Measurements from ENCODE around the gene ARL9. TPM values are rescaled to one million over a fixed set of nuclear protein-coding genes. Genes with fewer than 3 reads are reported as not detected.

ARL9 gene
- total and polyA plus RNA-seq, 9 of the 15 experiments (the other 6 are each of a cell fraction or from before 2014, with no cell fraction given) = 0.10 to 0.15 (median 0.11) TPM; not detected in 6

GRCh38 chr4:56530269-56531148 lies 24.9 kb downstream of the ARL9 start (continued):
- no peak for TF ChIP-seq ZNF23 (CRISPR knock-in tag; IDR thresholded peaks at IDR 0.05)
- no peak for TF ChIP-seq STAT5B (CRISPR knock-in tag; IDR thresholded peaks at IDR 0.05)
- no peak for TF ChIP-seq ZFP1 (CRISPR knock-in tag; IDR thresholded peaks at IDR 0.05)
- TF ChIP-seq C11orf30 (IDR thresholded peaks at IDR 0.05; ENCODE audit: low read depth) = no peak
- no peak for TF ChIP-seq RAD51 (IDR thresholded peaks at IDR 0.05; ENCODE audit: borderline replicate concordance, low read depth)
- TF ChIP-seq ZNF584 (CRISPR knock-in tag; IDR thresholded peaks at IDR 0.05; ENCODE audit: low read depth) = no peak
- no peak for TF ChIP-seq SRSF1 (IDR thresholded peaks at IDR 0.05; ENCODE audit: low read depth, low read length)
- no peak for TF ChIP-seq CHCHD3 (CRISPR knock-in tag; IDR thresholded peaks at IDR 0.05)
- no peak; the same call in 1 of the 2 replicates for TF ChIP-seq CTBP1 (IDR thresholded peaks at IDR 0.05; ENCODE audit: borderline replicate concordance)
- TF ChIP-seq KDM5B (IDR thresholded peaks at IDR 0.05; ENCODE audit: insufficient replicate concordance, low read depth, low read length) = peak; percentile 92
- no peak for TF ChIP-seq KHSRP (IDR thresholded peaks at IDR 0.05)
- TF ChIP-seq REST (IDR thresholded peaks at IDR 0.05; ENCODE audit: borderline replicate concordance) = no peak
- TF ChIP-seq REST (CRISPR knock-in tag; IDR thresholded peaks at IDR 0.05; ENCODE audit: low read depth) = no peak
- no peak for TF ChIP-seq ZNF408 (CRISPR knock-in tag; IDR thresholded peaks at IDR 0.05; ENCODE audit: low read depth)
- TF ChIP-seq LARP7 (IDR thresholded peaks at IDR 0.05) = no peak
- TF ChIP-seq SAP30 (IDR thresholded peaks at IDR 0.05; ENCODE audit: borderline replicate concordance, insufficient read depth, low read depth, low read length, poor library complexity, severe bottlenecking) = peak; percentile 18

Data from K562 (cell line).